HEK293 (cell line): Measurements from ENCODE around the gene FUT4.

ENCODE experiments used
- BCL6B ChIP-seq: fragments of 450-650 bp; formaldehyde crosslinking; IDR thresholded peaks from 2 replicates; pipeline ENCODE4 v1.5.1; 2017; ENCODE audit warnings: missing biosample characterization, missing genetic modification characterization
- CTCF ChIP-seq: fragments of 450-650 bp; formaldehyde crosslinking; IDR thresholded peaks from 2 replicates; pipeline ENCODE4 v1.5.1; 2016; ENCODE audit warnings: missing biosample characterization, missing genetic modification characterization
- EGR2 ChIP-seq: fragments of 450-650 bp; formaldehyde crosslinking; IDR thresholded peaks from 2 replicates; pipeline ENCODE4 v1.5.1; 2016; ENCODE audit warnings: low read depth, missing biosample characterization, missing genetic modification characterization
- KLF7 ChIP-seq: fragments of 450-650 bp; formaldehyde crosslinking; IDR thresholded peaks from 2 replicates; pipeline ENCODE4 v1.5.1; 2016; ENCODE audit warnings: missing biosample characterization, missing genetic modification characterization, borderline replicate concordance
- MZF1 ChIP-seq: fragments of 450-650 bp; formaldehyde crosslinking; IDR thresholded peaks from 2 replicates; pipeline ENCODE4 v1.5.1; 2017; ENCODE audit warnings: missing biosample characterization, missing genetic modification characterization, borderline replicate concordance
- REST ChIP-seq: fragments of 450-650 bp; formaldehyde crosslinking; IDR thresholded peaks from 2 replicates; pipeline ENCODE4 v1.5.1; 2016; ENCODE audit warnings: missing biosample characterization, missing genetic modification characterization
- ZBTB20 ChIP-seq: fragments of 450-650 bp; formaldehyde crosslinking; IDR thresholded peaks from 2 replicates; pipeline ENCODE4 v1.5.1; 2016; ENCODE audit warnings: missing biosample characterization, missing genetic modification characterization
- ZFHX2 ChIP-seq: fragments of 450-650 bp; formaldehyde crosslinking; conservative IDR thresholded peaks from 2 replicates; pipeline ENCODE4 v1.5.1; 2016; ENCODE audit warnings: missing biosample characterization, missing genetic modification characterization
- ZIC2 ChIP-seq: fragments of 450-650 bp; formaldehyde crosslinking; IDR thresholded peaks from 2 replicates; pipeline ENCODE4 v1.5.1; 2016; ENCODE audit warnings: missing biosample characterization, missing genetic modification characterization
- ZNF148 ChIP-seq: fragments of 450-650 bp; formaldehyde crosslinking; IDR thresholded peaks from 2 replicates; pipeline ENCODE4 v1.5.0; 2017; ENCODE audit warnings: missing biosample characterization, missing genetic modification characterization, borderline replicate concordance
- ZNF248 ChIP-seq: fragments of 450-650 bp; formaldehyde crosslinking; IDR thresholded peaks from 2 replicates; pipeline ENCODE4 v1.5.1; 2017; ENCODE audit warnings: missing biosample characterization, missing genetic modification characterization
- ZNF311 ChIP-seq: fragments of 450-650 bp; formaldehyde crosslinking; IDR thresholded peaks from 2 replicates; pipeline ENCODE4 v1.5.1; 2017; ENCODE audit warnings: missing biosample characterization, missing genetic modification characterization, borderline replicate concordance
- ZNF48 ChIP-seq: fragments of 450-650 bp; formaldehyde crosslinking; IDR thresholded peaks from 2 replicates; pipeline ENCODE4 v1.5.1; 2016; ENCODE audit warnings: missing biosample characterization, missing genetic modification characterization
- ZNF513 ChIP-seq: fragments of 450-650 bp; IDR thresholded peaks from 2 replicates; pipeline ENCODE4 v1.5.1; 2018; ENCODE audit warnings: missing biosample characterization, missing genetic modification characterization
- ZNF518A ChIP-seq: fragments of 450-650 bp; formaldehyde crosslinking; conservative IDR thresholded peaks from 2 replicates; pipeline ENCODE4 v1.5.1; 2016; ENCODE audit warnings: low read depth, missing biosample characterization, missing genetic modification characterization
- ZNF555 ChIP-seq: fragments of 450-650 bp; formaldehyde crosslinking; conservative IDR thresholded peaks from 2 replicates; pipeline ENCODE4 v1.5.1; 2017; ENCODE audit warnings: missing biosample characterization, mild to moderate bottlenecking, missing genetic modification characterization, inconsistent platforms
- ZNF571 ChIP-seq: fragments of 450-650 bp; formaldehyde crosslinking; IDR thresholded peaks from 2 replicates; pipeline ENCODE4 v1.5.0; 2017; ENCODE audit warnings: missing biosample characterization, missing genetic modification characterization
- ZNF596 ChIP-seq: fragments of 450-650 bp; IDR thresholded peaks from 2 replicates; pipeline ENCODE4 v1.5.0; 2018; ENCODE audit warnings: missing biosample characterization, mild to moderate bottlenecking, missing genetic modification characterization, moderate library complexity
- ZNF677 ChIP-seq: fragments of 450-650 bp; IDR thresholded peaks from 2 replicates; pipeline ENCODE4 v1.5.0; 2018; ENCODE audit warnings: missing biosample characterization, mild to moderate bottlenecking, missing genetic modification characterization, moderate library complexity
- ZNF76 ChIP-seq: fragments of 450-650 bp; formaldehyde crosslinking; IDR thresholded peaks from 2 replicates; pipeline ENCODE4; 2016; ENCODE audit warnings: low read depth, missing biosample characterization, missing genetic modification characterization, borderline replicate concordance
- ZNF843 ChIP-seq: fragments of 450-650 bp; formaldehyde crosslinking; IDR thresholded peaks from 2 replicates; pipeline ENCODE4 v1.5.1; 2016; ENCODE audit warnings: missing biosample characterization, missing genetic modification characterization

Gene FUT4

GRCh38 chr11:94543695-94544645 is at the start of gene FUT4 (continued):
- TF ChIP-seq ZNF843 (tag by site-specific recombination) (0 out of 2 replicates have a peak, but pooled peaks have one; percentile 46), ZIC2 (tag by site-specific recombination) (peak; percentile 60; the same call in 1 of the 2 replicates), MZF1 (tag by site-specific recombination) (0 out of 2 replicates have a peak, but pooled peaks have one; percentile 17), ZBTB20 (tag by site-specific recombination) (peak; percentile 95), ZNF148 (tag by site-specific recombination) (no peak), ZFHX2 (tag by site-specific recombination) (peak; percentile 79), BCL6B (no peak), ZNF555 (tag by site-specific recombination) (no peak), ZNF596 (0 out of 2 replicates have a peak, but pooled peaks have one; percentile 7), ZNF571 (tag by site-specific recombination) (no peak), ZNF76 (tag by site-specific recombination) (peak; percentile 73; the same call in 1 of the 2 replicates), ZNF677 (tag by site-specific recombination) (no peak), ZNF48 (tag by site-specific recombination) (no peak), CTCF (tag by site-specific recombination) (peak; percentile 22; the same call in 1 of the 2 replicates), KLF7 (peak; percentile 89), ZNF311 (tag by site-specific recombination) (no peak), ZNF518A (tag by site-specific recombination) (peak; percentile 53), ZNF513 (no peak), ZNF248 (tag by site-specific recombination) (no peak), REST (tag by site-specific recombination) (0 out of 2 replicates have a peak, but pooled peaks have one; percentile 34), EGR2 (tag by site-specific recombination) (no peak; the same call in 1 of the 2 replicates)
